HG02610 (cell line): Measurements from ENCODE around the gene LENG8.
"Not testable (repeated sequence)": the region's sequence is repeated elsewhere in the genome, so short reads cannot be mapped to it uniquely, and the experiment has no call there.

Source experiments
- ATAC-seq: cut with Tn5 transposase; IDR thresholded peaks from one replicate; pipeline ENCODE4 v1.9.1; 2021; ENCODE audit warnings: mild to moderate bottlenecking, moderate library complexity; ENCODE audit not compliant: unreplicated experiment

The LENG8 gene

GRCh38 chr19:54478677-54479266 lies 29.8 kb downstream of the LENG8 start:
- ATAC-seq = no peak

DNA sequence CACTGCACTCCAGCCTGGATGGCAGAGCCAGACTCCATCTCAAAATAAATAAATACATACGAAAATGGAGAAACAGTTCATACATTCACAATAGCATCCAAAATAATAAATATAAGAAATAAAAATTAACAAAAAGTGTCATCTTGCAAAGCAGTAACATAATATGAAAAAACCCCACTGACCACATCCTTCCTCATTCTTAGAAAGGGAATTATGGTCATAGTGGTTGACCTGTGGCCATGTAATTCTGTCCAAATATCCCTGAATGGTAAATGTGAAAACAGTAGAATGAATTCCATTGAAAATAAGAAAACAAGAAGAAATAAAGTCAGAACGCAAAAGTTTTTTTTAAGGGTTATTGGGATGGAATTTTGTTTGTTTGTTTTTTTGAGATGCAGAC lies 31.1 kb downstream of the LENG8 start:
- ATAC-seq = no peak

GRCh38 chr19:54481326-54481930 lies 32.4 kb downstream of the LENG8 start:
- ATAC-seq = no peak

DNA sequence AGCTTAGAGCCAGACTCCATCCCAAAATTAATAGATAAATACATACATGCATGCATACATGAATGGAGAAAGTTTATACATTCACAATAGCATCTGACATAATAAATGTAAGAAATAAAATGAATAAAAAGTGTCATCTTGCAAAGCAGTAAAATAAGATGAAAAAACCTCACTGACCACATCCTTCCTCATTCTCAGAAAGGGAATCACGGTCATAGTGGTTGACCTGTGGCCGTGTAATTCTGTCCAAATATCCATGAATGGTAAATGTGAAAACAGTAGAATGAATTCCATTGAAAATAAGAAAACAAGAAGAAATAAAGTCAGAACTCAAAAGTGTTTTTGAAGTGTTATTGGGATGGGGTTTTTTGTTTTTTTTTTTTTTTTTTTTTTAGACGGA lies 33.9 kb downstream of the LENG8 start:
- ATAC-seq = no peak

DNA sequence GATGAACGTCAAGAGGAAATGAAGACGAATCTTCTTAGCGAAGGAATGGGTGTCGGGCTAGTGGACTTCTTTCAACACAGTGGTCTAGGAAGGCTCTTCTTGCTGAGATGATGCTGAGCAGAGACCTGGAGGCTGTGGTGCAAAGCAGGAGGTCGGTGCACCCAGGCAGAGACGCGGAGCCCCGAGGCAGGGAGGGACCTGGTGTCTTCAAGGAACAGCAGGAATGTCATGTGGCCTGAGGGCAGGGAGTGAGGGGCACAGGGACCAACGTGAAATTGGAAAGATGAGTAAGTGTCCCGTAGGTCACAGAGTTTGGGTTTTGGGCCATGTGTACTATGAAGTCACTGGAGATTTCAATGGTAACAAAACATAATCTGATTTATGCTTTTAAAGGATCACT lies 35.5 kb downstream of the LENG8 start:
- no peak for ATAC-seq

- no peak for ATAC-seq
Measured at GRCh38 chr19:54485851-54486250, 36.9 kb downstream of the LENG8 start.

- ATAC-seq = no peak
Measured at GRCh38 chr19:54489341-54489740, 40.3 kb downstream of the LENG8 start.

- no peak for ATAC-seq
Measured at GRCh38 chr19:54489766-54490165, 40.8 kb downstream of the LENG8 start.

GRCh38 chr19:54492568-54492967 lies 43.6 kb downstream of the LENG8 start:
- no peak for ATAC-seq

- not testable (repeated sequence) for ATAC-seq
Measured at GRCh38 chr19:54493056-54493455, 44.1 kb downstream of the LENG8 start.

DNA sequence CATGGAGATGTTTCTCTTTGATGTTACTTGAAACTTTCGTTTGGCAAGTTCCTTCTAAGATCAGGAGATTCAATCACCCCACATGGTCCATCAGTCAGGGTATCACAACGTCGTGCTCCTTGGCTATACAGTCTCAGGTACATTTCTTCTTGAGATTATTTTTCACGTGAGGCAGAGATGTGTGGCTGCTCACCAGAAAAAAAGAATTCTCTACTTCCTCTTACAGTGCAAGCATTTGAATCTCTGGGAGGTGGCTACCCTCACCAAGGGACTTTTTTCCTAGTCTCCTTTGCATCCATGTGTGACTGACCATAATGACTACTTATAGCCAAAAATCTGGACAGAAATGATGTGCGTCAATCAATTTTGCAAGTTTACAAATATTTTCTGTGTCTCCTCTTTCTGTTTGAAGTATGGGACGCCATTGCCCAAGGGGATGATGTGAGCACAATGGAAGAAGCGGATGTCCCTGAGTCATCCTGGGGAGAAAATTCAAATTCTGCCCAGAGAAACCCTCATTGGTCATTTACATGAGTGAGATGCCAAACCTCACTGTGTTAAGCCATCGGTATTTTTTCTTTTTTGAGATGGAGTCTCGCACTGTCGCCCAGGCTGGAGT lies 45.1 kb downstream of the LENG8 start:
- ATAC-seq = no peak

- not testable (repeated sequence) for ATAC-seq
Measured at GRCh38 chr19:54495284-54495683, 46.3 kb downstream of the LENG8 start.

- ATAC-seq = not testable (repeated sequence)
Measured at GRCh38 chr19:54497747-54498450, 48.9 kb downstream of the LENG8 start.

- not testable (repeated sequence) for ATAC-seq
Measured at GRCh38 chr19:54498451-54498772, 49.4 kb downstream of the LENG8 start.

GRCh38 chr19:54502518-54503048 lies 53.6 kb downstream of the LENG8 start, which contains the start of gene LAIR2:
Gene LAIR2 (plus strand): TSS chr19:54502831. CDS start chr19:54502919, 88 bp downstream.
- ATAC-seq = no peak

DNA sequence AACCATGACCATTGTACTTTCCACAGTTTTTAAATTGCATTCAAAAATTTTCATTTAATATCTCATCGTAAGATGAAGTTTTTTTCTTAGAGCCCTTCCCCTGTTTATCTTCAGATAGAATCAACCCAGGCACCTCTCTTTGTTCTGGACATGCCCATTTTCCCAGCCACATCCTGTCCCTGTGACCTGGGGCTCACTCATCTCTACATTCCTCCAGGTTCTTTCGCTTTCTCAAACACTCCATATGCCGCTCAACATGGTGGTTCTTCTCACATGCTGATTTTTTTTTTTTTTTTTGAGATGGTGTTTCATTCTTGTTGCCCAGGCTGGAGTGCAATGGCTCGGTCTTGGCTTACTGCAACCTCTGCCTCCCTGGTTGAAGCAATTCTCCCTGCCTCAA lies 56.5 kb downstream of the LENG8 start:
- ATAC-seq = not testable (repeated sequence)

GRCh38 chr19:54506079-54506478 lies 57.1 kb downstream of the LENG8 start:
- ATAC-seq = no peak

- not testable (repeated sequence) for ATAC-seq
Measured at GRCh38 chr19:54507038-54507717, 58.2 kb downstream of the LENG8 start.

- ATAC-seq = no peak
Measured at GRCh38 chr19:54507824-54508223, 58.8 kb downstream of the LENG8 start.

- ATAC-seq = not testable (repeated sequence)
Measured at GRCh38 chr19:54508487-54508886, 59.5 kb downstream of the LENG8 start.
